ENCODE measurements around the gene ZNF768. TPM values are rescaled to one million over a fixed set of nuclear protein-coding genes. Genes with fewer than 3 reads are reported as not detected.

Gene ZNF768
- total and polyA plus RNA-seq, 2 donors from 2014 or later: 36.2 to 46.9 TPM

GRCh38 chr16:30571445-30572322, 45.3 kb upstream of the ZNF768 start, which contains the start of gene ZNF688:
ZNF688 (minus strand) TSS chr16:30571714; CDS start chr16:30571629, 85 bp downstream.
- H3K4me3 ChIP-seq (ENCODE audit: low read length in 3 of 3): peak within 1 kb of the TSS; percentile 89 to 90 (median 89)
- FAIRE-seq: peak; percentile 81
- peak; percentile 97 to 99 (median 98) for DNase-seq
- H3K9ac ChIP-seq (ENCODE audit: low read length in 3 of 3): peak within 1 kb of the TSS; percentile 80 to 97 (median 92)
- peak within 1 kb of the TSS; percentile 98 for H3K27ac ChIP-seq (ENCODE audit: low read depth in 2 of 2, low read length in 2 of 2)
- no peaks in the 10 kb centered on the region for H3K27me3 ChIP-seq (ENCODE audit: control insufficient read depth, insufficient read depth, low read length)
- H3K4me1 ChIP-seq (ENCODE audit: control insufficient read depth in 2 of 3, insufficient read depth in 2 of 3, low read depth in 1 of 3, low read length in 3 of 3): peaks cover 2 to 13% (median 4%) of the 10 kb centered on the region in 3 donors
- no peaks in the 10 kb centered on the region for H3K9me3 ChIP-seq (ENCODE audit: control insufficient read depth in 2 of 3, insufficient read depth in 1 of 3, low read length in 3 of 3)
- intact Hi-C loops (cut with DNase I): no loop called here
- no peak for TF ChIP-seq CTCF (IDR thresholded peaks at IDR 0.05; ENCODE audit: borderline replicate concordance, extremely low read depth, insufficient read depth)
- no peaks in the 10 kb centered on the region for H3K36me3 ChIP-seq (ENCODE audit: control insufficient read depth in 2 of 3, insufficient read depth in 3 of 3, low read length in 3 of 3)

GRCh38 chr16:30570636-30571444, 44.5 kb upstream of the ZNF768 start:
- Histone ChIP-seq H3K27ac (ENCODE audit: low read depth in 2 of 2, low read length in 2 of 2) (peak overlapping the region; percentile 98), H3K4me1 (ENCODE audit: control insufficient read depth in 2 of 3, insufficient read depth in 2 of 3, low read depth in 1 of 3, low read length in 3 of 3) (peaks cover 2 to 13% (median 4%) of the 10 kb centered on the region in 3 donors), H3K9me3 (ENCODE audit: control insufficient read depth in 2 of 3, insufficient read depth in 1 of 3, low read length in 3 of 3) (no peaks in the 10 kb centered on the region), H3K4me3 (ENCODE audit: low read length in 3 of 3) (peak overlapping the region; percentile 65 to 89 (median 89)), H3K27me3 (ENCODE audit: control insufficient read depth, insufficient read depth, low read length) (no peaks in the 10 kb centered on the region), H3K36me3 (ENCODE audit: control insufficient read depth in 2 of 3, insufficient read depth in 3 of 3, low read length in 3 of 3) (no peaks in the 10 kb centered on the region), H3K9ac (ENCODE audit: low read length in 3 of 3) (peak overlapping the region; percentile 67 to 97 (median 92))
- TF ChIP-seq CTCF (IDR thresholded peaks at IDR 0.05; ENCODE audit: borderline replicate concordance, extremely low read depth, insufficient read depth): no peak
- intact Hi-C loops (cut with DNase I): no loop called here
- FAIRE-seq (no peak), DNase-seq (peak; percentile 49 to 81 (median 76))

GRCh38 chr16:30569746-30570635, 43.6 kb upstream of the ZNF768 start:
- Histone ChIP-seq H3K9me3 (ENCODE audit: control insufficient read depth in 2 of 3, insufficient read depth in 1 of 3, low read length in 3 of 3) (no peaks in the 10 kb centered on the region), H3K9ac (ENCODE audit: low read length in 3 of 3) (peak overlapping the region in 1 of 3 donors; percentile 34), H3K27ac (ENCODE audit: low read depth in 2 of 2, low read length in 2 of 2) (peak overlapping the region; percentile 7 to 53), H3K36me3 (ENCODE audit: control insufficient read depth in 2 of 3, insufficient read depth in 3 of 3, low read length in 3 of 3) (no peaks in the 10 kb centered on the region), H3K27me3 (ENCODE audit: control insufficient read depth, insufficient read depth, low read length) (no peaks in the 10 kb centered on the region), H3K4me3 (ENCODE audit: low read length in 3 of 3) (peak overlapping the region in 2 of 3 donors; percentile 4 to 38), H3K4me1 (ENCODE audit: control insufficient read depth in 2 of 3, insufficient read depth in 2 of 3, low read depth in 1 of 3, low read length in 3 of 3) (peaks cover 2 to 13% (median 4%) of the 10 kb centered on the region in 3 donors)
- intact Hi-C loops (cut with DNase I): no loop called here
- TF ChIP-seq CTCF (IDR thresholded peaks at IDR 0.05; ENCODE audit: borderline replicate concordance, extremely low read depth, insufficient read depth): no peak
- peak in 3 of 5 donors; percentile 65 to 79 (median 75) for DNase-seq
- FAIRE-seq: no peak
